Raji (cell line): ENCODE measurements around the gene RHOH.

Experiments
- POLR2A ChIP-seq: IDR thresholded peaks from 2 replicates; pipeline ENCODE4 v1.6.1; 2011; ENCODE audit warnings: low read depth, low read length, control low read depth; ENCODE audit not compliant: insufficient read depth

The RHOH gene

GRCh38 chr4:40251366-40251765 is 54.5 kb downstream of the RHOH start:
- no peak for TF ChIP-seq POLR2A

- TF ChIP-seq POLR2A, result no peak
Measured at GRCh38 chr4:40253906-40254305, 57.1 kb downstream of the RHOH start.

- TF ChIP-seq POLR2A, result no peak
Measured at GRCh38 chr4:40254608-40255392, 58.0 kb downstream of the RHOH start.

GRCh38 chr4:40255393-40256281 is 58.8 kb downstream of the RHOH start:
- no peak for TF ChIP-seq POLR2A

GRCh38 chr4:40256329-40256728 is 59.5 kb downstream of the RHOH start:
- TF ChIP-seq POLR2A, result no peak

- no peak for TF ChIP-seq POLR2A
Measured at GRCh38 chr4:40256817-40257216, 60.0 kb downstream of the RHOH start.

GRCh38 chr4:40258627-40259026 is 61.8 kb downstream of the RHOH start:
- TF ChIP-seq POLR2A, result no peak

- TF ChIP-seq POLR2A, result no peak
Measured at GRCh38 chr4:40261231-40262076, 64.6 kb downstream of the RHOH start.

GRCh38 chr4:40262077-40262528 is 65.3 kb downstream of the RHOH start:
- no peak for TF ChIP-seq POLR2A

GRCh38 chr4:40262861-40263260 is 66.0 kb downstream of the RHOH start:
- no peak for TF ChIP-seq POLR2A

GRCh38 chr4:40264497-40264896 is 67.7 kb downstream of the RHOH start:
- TF ChIP-seq POLR2A, result no peak

GRCh38 chr4:40264995-40265909 is 68.4 kb downstream of the RHOH start:
- TF ChIP-seq POLR2A, result no peak

GRCh38 chr4:40265910-40266274 is 69.1 kb downstream of the RHOH start:
- no peak for TF ChIP-seq POLR2A

GRCh38 chr4:40269133-40269532 is 72.3 kb downstream of the RHOH start:
- TF ChIP-seq POLR2A, result no peak

GRCh38 chr4:40270609-40271008 is 73.8 kb downstream of the RHOH start:
- no peak for TF ChIP-seq POLR2A
